Fibroblast of the conjunctiva (primary cell): ENCODE results near the gene FBXW5.

ENCODE experiments used
- DNase-seq: peaks from one replicate; pipeline ENCODE4 v3.0.0-alpha.2; 2010; ENCODE audit warnings: low read depth

Gene FBXW5

DNA sequence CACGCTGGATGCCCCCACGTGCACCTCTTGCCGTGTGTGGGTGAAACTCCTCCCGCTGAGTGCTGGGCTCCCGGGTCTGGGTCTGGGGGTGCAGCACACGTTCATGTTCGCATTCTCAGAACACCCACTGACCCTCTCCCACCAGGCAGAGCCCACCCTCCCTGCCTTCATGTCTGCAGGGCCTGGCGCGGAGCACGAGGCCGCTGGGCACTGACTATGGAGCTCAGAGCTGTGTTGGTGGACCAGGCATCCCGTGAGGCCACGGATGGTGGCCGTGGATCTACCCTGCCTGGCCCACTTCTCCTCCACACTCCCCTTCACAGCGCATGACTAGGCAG is 16.4 kb upstream of the FBXW5 start:
- DNase-seq = no peak

DNA sequence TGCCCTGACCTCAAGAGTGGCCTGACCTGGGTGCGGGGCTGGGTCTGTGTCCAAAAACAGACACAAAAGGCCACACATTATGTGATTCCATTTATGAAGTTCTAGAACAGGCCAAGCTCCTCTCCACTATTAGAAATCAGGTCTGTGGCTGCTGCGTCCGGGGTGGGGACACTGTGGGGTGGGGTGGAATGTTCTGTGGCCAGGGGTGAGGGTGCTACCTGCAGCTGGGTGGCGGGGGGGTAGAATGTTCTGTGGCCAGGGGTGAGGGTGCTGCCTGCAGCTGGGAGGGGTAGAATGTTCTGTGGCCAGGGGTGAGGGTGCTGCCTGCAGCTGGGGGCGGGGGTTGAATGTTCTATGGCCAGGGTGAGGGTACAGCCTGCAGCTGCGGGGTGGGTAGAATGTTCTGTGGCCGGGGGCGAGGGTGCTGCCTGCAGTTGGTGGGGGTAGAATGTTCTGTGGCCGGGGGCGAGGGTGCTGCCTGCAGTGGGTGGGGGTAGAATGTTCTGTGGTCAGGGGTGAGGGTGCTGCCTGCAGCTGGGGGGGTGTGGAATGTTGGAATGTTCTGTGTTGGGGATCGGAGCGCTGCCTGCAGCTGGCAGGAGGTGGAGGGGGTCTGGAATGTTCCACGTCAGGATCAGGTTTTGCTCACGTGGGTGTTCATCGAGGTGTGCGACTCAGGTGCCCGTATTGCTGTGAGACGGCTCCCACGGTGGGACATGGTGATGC is 15.8 kb upstream of the FBXW5 start:
- no peak for DNase-seq

DNA sequence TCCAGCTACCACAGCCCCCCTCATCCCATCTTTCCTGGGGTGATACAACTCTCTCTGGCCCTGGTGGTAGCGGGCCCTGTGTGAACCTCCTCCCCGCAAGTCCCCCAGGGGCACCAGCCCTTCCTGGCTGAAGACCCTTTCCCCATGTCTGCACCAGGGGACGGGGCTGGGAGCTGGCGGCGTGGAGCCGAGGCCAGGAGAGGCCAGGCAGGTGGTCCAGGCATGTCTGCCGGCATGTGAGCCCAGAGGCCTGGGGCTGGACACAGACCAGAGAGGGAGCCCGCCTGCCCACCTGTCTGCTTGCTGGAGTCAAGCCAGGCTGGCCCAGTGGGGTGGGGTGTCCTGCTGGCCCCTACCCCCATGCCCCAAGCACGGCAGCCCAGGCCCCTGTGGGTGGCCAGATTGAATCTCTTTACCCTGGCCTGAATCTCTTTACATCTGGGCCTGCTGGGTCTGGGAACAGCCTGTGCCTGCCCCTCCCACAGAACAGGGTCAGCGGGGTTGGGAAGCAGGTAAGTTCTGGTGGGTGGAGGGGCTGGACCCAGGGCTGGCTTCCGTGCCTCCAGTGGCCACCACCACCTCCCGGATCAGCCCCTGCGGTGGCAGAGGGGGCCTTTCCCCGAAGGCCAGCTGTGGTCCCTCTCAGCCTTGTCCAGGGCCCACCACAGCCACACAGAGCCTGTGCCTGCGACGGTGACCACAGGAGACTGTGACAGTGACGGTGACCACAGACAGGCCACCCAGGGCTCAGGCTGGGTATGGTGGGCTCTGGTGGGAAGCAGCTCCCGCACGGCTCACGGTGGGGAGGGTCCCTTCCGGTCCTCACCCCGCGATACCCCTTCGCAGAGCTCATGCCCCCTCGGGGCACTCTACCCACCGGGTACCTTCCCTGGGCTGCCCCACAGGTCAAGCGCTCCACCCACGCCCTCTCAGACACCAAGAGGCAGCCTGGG is 14.6 kb upstream of the FBXW5 start:
- no peak for DNase-seq

DNA sequence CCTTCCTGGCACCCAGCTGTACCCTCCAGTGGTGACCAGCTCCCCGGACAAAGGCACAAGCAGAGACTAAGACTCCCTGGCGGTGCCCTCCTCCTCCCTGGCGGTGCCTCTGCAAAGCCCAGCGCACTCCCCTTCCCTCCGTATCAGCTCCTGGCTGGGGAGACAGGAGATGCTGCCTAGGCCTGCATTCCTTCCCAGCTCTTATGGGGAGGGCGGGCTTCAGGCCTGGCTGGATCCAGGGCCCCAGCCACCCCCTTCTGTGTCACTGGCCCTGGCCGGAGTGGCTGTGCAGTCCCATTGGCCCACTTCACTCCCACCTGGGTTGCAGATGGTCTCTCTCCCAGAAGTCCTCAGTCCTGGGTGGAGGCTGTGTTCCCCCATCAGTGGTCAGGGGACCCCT is 13.9 kb upstream of the FBXW5 start:
- no peak for DNase-seq

DNA sequence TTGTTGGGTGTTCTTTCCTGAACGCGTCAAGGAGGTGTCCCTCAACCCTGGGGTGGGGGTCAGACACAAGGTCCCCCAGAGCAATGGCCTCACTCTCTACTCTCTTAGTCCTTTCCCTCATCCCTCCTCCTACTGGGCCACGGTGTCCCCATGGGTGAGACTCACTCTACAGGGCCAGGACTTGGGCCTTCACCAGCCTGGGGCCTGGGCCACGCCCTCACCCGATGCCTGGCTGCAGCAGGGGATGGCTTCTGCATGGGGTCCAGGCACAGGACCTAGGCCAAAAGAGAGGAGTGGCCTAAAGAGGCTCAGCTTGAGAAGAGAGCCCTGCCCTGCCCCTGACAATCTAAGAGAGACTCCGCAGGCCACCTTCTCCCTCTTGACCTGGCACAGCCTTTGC is 13.4 kb upstream of the FBXW5 start:
- no peak for DNase-seq

DNA sequence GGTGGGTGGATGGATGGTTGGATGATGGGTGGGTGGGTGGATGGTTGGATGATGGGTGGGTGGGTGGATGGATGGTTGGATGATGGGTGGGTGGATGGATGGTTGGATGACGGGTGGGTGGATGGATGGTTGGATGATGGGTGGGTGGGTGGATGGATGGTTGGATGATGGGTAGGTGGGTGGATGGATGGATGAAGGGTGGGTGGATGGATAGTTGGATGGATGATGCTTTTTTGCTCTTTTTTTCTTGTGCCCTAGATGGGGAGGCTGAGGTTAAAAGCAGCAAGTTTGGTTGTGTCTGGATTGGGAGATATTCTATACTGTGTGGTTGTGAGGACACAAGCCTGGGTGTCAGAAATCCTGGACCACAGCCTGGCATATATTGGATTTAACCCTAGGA is 12.9 kb upstream of the FBXW5 start:
- no peak for DNase-seq

DNA sequence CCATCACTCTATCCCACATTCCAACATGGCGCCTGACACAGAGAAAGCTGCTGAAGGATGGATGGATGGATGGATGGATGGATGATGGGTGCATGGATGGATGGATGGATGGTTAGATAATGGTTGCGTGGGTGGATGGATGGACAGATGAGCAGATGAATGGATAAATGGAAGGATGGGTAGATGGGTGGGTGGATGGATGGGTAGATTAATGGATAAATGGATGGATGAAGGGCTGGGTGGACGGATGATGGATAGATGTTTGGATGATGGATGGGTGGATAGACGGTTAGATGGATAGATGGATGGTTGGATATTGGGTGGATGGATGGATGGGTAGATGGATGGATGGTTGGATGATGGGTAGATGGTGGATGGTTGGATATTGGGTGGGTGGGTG is 12.1 kb upstream of the FBXW5 start:
- DNase-seq = no peak

DNA sequence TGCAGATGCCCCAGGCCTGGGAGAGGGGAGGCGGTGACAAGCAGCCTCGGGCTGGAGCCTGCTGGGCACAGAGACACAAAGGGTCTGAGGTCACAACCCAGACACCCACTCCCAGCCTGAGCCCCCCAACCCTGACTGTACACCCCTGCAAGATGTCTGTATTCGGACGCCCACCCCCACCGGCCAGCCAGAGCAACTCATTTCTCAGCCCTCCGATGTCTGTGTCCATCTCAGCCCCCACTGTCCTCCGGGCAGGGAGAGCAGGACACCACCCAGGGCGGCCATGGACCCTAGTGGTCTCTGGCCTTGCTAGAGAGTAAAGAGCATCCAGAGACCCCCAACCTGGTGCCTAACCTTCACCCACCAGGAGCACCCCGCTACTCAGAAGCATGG is 11.4 kb upstream of the FBXW5 start:
- DNase-seq = no peak

DNA sequence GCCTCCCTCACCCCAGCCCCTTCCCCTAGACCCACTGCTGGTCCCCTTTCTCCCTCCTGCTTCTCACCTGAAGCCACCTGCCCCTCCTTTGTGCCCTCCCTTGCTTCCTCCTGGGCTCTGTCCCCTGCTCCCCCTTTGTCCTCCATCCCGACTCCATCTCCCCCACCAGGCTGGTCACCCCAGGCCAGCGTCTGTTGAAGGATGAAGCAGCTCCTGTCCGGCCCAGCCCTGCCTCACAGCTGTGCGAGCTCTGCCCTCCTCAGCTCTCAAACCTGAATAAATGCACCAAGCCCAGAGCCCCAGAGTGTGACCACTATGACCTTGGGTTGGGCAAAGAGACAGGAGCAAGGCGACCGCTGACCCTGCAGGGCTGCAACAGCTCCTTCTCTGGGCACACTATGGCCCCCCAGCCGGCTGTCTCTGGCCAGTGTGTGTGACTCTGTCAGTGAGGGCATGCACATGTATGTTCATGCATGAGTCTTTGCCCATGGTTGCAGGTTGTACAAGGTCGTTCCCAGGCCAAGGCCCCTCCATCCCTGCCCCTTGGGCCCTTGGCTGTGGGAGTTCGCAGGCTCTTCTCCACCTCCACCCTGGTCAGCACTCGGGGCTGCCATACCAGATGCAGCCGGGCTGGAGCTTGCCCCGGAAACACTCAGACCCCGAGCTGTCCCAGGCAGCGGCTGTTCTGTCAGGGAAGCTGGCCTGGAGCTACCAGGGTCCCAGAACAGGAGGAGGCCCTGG is 10.8 kb upstream of the FBXW5 start:
- DNase-seq = no peak

DNA sequence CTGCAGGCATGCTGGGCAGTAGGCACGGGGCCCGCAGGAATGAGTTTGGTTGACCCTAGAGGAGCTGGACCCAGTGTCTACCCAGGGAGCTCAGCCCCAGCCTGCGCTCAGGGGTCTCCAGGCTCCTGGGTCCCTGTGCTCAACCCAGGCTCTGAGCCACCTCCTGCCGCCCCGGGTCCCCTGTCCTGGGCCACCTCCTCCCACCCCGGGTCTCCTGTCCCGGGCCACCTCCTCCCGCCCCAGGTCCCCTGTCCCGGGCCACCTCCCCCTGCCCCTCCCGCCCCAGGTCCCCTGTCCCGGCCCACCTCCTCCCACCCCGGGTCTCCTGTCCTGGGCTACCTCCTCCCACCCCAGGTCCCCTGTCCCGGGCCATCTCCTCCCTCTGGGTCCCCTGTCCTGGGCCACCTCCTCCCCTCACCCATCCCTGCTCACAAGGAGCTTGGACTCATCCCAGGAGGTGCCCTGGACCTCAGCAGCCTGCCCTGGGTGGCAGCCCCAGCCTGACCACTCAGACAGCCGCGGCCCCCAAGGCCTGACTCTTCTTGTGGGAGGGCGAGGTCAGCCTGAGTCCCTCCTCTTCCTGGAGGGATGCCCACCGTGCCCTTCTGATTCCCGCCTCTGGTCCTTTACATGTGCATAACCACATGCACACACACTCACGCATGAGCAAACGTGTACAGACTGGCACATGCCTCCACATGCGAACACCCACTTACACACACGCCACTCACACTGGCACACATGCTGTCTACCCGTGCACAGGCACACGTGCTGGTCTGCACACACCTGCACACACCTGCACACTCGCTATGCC is 9.9 kb upstream of the FBXW5 start:
- no peak for DNase-seq

DNA sequence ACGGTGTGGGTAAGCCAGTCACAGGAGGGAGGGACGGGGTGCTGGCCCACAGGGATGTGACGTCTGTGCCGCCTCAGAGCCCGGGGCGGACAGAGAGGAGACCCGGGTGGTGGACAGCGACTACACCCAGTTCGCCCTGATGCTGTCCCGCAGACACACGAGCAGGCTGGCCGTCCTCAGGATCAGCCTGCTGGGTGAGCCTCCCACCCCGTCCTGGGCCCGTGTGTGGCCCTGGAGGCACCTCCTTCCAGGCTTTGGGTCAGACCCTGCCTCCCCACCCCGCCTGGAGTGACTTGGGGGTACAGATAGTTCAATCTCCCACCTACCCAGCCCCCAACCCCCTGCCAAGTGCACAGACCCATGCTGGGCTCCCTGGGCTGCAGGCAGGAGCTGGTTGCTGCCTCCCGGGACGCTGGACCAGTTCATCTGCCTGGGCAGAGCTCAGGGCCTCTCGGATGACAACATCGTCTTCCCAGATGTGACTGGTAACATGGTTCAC is 9.3 kb upstream of the FBXW5 start:
- no peak for DNase-seq

DNA sequence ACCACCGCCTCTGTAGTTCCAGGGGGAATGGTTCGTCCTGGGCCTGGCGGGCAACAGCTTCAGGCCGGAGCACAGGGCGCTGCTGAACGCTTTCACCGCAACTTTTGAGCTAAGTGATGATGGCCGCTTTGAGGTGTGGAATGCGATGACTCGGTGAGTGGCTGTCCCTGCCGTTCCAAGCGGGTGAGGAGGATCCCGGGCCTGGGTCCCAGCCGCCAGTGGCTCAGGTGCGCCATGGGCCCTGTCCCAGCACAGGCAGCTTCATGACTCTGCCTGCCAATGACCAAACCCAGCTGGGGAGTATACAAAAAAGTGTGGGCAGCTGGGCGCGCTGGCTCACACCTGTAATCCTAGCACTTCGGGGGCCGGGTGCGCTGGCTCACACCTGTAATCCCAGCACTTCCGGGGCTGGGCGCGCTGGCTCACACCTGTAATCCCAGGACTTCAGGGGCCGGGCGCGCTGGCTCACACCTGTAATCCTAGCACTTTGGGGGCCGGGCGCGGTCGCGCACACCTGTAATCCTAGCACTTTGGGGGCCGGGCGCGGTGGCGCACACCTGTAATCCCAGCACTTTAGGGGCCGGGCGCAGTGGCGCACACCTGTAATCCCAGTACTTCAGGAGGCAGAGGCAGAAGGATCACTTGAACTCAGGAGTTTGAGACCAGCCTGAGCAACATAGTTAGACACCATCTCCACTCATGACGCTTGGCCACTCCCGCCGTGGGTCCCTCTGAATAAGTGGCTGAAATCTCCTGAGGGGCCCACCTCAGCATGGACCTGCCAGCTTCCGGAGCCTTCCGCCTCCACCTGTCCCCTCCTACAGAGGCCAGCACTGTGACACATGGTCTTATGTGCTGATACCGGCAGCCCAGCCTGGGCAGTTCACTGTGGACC is 8.6 kb upstream of the FBXW5 start:
- DNase-seq = no peak

DNA sequence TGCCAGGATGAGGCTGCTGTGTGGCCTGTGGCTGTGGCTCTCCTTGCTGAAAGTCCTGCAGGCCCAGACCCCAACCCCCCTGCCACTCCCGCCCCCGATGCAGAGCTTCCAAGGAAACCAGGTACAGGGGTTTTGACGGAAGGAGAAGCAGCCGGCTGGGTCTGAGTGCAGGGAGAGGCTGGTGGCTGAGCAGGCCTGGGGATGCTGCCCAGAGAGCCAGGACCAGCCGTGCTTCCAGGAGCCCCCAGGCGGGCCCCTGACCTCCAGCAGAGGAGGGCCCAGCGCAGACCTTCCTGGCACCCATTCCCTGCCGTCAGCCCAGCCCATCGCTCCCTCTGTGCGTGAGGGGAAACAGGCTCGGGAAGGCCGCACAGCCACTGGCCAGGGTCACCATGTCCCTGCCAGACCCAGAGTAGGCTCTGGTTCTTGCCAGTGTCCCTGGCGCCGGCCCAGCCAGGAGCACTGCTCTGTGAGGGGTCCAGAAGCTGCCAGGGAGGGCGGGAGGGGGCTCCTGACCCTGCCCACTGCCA is 7.8 kb upstream of the FBXW5 start:
- no peak for DNase-seq

DNA sequence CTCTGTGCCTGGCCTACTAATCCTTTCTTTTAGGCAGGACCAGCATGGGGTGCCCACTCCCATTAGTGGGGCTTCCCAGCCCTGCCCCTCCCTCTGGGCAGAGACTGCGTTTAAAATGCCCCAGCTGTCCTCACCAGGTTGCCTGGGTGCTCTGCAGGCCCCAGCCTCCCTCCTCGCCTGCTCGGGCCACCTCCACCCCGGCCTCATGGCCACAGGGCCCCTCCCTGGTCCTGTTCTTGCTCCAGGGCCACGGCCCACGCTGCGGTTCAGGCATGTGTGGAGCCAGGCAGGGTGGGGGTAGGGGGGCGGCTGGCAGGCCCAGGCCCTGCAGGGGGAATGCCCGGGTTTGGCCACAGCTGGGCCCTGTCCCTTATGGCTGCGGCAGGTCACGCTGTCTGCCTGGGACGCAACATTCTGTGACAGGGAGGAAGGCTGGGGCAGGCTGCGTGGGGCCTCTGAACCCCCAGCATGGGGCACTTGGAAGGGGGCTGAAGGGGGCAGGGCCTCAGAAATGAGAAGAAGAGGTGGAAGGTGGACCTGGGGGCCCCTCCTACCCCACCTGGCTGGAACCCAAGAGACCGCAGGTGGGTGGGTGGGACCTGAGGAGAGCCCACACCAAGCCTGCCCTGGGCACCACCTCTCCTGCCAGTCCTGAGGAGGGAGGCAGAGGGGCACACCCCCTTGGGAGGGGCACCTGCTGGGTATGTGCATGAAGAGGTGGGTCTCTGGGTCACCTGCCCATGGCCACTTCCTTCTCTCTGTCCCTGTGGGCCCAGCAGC is 7.2 kb upstream of the FBXW5 start, which contains the start of gene LCN12:
LCN12 (plus strand) TSS at position 733 of the 780 bp plus-strand sequence. CDS start 55 bp downstream, outside the sequence.
- DNase-seq = no peak

DNA sequence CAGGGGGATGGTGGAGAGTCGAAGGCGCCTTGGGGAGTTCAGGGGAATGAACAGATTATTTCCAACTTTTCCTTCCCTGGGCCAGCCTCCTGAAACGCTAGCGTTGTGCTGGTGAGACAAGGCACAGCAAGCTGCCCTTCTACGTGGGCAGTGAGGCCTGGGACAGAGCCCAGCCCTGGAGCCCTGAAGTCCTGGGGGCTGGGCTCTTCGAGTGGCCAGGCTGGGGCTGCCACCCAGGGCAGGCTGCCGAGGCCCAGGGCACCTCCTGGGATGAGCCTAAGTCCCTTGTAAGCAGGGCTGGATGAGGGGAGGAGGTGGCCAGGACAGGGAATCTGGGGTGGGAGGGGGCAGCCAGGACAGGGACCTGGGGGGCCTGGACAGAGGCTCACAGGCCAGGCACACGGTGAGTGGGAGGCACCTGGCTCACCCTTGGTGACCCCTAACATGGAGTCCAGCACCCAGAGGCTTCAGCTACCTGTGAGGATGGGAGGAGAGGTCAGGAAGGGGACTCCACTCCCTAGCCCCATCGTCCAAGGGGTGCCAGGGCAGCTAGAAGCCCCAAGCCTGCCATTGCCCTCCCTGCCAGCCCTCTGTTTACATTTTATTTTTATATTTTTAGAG is 6.2 kb upstream of the FBXW5 start:
- DNase-seq = no peak

DNA sequence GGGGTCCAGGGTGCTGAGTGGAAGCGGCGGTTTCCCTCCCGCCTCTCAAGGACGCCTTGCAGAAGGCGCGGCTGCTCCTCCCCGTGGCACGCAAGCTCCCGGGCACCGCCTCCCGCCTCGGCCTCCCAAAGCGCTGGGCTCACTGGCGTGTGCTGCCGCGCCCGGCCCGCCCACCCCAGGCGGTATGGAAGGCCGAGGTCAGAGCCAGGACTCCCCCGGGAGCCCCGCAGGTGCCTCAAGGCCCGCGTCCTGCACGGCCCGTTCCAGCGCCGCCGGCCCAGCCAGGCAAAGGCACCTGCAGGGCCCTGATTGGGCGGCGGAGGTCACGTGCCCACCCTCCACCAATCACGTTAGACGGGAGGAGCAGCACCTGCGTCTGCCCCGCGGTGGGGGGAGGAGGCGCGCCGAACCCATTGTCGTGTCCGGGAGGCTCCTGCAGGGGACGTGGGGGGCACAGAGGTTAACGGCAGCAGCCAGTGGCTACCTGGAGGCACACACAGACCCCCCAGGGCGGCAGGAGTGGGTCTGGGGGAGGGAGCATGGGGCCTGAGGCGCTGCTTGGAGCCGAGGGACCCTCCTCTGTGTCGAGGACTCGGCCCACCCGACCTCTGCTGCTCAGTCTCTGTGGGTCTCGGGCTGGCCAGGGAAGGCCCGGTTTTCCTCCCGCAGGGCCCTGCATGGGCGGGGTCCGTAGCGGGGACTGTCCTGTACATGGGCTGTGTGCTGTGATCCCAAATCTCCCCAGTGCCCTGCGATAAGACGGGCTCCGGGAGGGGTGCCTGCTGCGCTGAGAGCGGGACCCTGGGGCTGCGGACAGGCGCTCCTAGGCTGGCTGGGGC is 5.5 kb upstream of the FBXW5 start:
- peak; percentile 57 for DNase-seq

DNA sequence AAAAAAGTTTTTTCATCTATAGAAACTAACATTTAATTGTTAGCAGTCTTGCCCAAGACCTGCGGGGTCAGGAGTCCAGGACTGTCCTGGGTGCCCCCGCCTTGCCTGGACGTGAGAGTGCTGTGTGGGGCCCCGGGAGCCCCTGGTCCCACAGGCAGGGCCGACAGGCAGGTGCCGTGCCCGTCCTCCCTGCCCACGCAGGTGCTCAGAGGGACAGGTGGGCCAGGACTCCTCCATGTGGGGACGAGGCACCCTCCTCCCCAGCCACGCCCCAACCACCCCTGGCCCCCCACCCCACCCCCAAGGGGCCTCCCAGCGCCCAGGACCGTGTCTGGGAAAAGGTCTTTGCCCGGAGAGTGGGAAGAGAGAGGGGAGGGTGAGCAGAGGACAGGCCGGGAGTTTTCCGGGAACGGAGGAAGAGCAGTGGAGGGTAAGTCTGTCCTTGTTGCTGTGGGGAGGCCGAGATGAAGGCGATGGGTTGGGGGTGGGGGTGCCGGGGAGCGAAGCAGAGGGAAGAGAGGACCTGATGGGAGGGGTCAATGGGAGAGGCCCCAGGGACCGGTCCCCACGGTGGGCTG is 4.8 kb upstream of the FBXW5 start:
- no peak for DNase-seq
